ENCODE results near the gene CBR3.

Gene CBR3

DNA sequence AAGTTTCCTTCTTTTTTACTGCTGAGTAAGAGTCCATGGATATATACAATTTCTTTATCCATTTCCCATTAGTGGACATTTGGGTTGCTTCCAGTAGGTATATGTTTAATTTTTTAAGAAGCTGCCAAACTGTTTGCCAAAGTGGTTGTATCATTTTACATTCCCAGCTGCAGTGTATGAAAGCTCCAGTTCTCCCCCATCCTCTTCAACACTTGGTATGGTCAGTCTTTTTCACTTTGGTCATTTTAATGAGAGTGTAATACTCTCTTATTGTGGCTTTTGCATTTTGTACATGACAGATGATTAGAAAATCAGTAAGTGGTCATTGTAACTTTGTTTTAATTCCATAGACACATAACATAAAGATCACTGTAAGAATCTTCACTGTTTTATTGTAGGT, 44.3 kb downstream of the CBR3 start (continued):
- TF ChIP-seq TCF4 (CRISPR knock-in tag; IDR thresholded peaks at IDR 0.05; ENCODE audit: borderline replicate concordance), result no peak
- no peak for TF ChIP-seq RARB (CRISPR knock-in tag; IDR thresholded peaks at IDR 0.05)
- TF ChIP-seq ZC3H10 (CRISPR knock-in tag; IDR thresholded peaks at IDR 0.05), result no peak

GRCh38 chr21:36180963-36181362, 46.1 kb downstream of the CBR3 start:
- TF ChIP-seq CSRNP3 (CRISPR knock-in tag; IDR thresholded peaks at IDR 0.05), result no peak
- TF ChIP-seq ZNF565 (CRISPR knock-in tag; conservative IDR thresholded peaks at IDR 0.05; ENCODE audit: low read depth), result no peak
- no peak for TF ChIP-seq ZFP3 (CRISPR knock-in tag; IDR thresholded peaks at IDR 0.05)
- no peak for TF ChIP-seq RARB (CRISPR knock-in tag; IDR thresholded peaks at IDR 0.05)
- no peak for TF ChIP-seq ZFP30 (CRISPR knock-in tag; IDR thresholded peaks at IDR 0.05)
- TF ChIP-seq TCF4 (CRISPR knock-in tag; IDR thresholded peaks at IDR 0.05; ENCODE audit: borderline replicate concordance), result no peak
- ATAC-seq, result no peak

GRCh38 chr21:36183144-36183795, 48.4 kb downstream of the CBR3 start:
- TF ChIP-seq ZFP30 (CRISPR knock-in tag; IDR thresholded peaks at IDR 0.05) (no peak), CREB5 (CRISPR knock-in tag; IDR thresholded peaks at IDR 0.05; ENCODE audit: low read depth) (no peak), ZNF8 (CRISPR knock-in tag; IDR thresholded peaks at IDR 0.05) (no peak), OSR1 (CRISPR knock-in tag; IDR thresholded peaks at IDR 0.05) (no peak), GLIS3 (CRISPR knock-in tag; IDR thresholded peaks at IDR 0.05) (no peak), POU6F1 (CRISPR knock-in tag; IDR thresholded peaks at IDR 0.05; ENCODE audit: borderline replicate concordance, low read depth) (no peak), BACH2 (CRISPR knock-in tag; IDR thresholded peaks at IDR 0.05; ENCODE audit: borderline replicate concordance) (no peak), ARNTL (CRISPR knock-in tag; IDR thresholded peaks at IDR 0.05; ENCODE audit: borderline replicate concordance, low read depth) (no peak), RARB (CRISPR knock-in tag; IDR thresholded peaks at IDR 0.05) (no peak)
- no peak for ATAC-seq

- TF ChIP-seq ESRRG (CRISPR knock-in tag; IDR thresholded peaks at IDR 0.05) (no peak), POU6F1 (CRISPR knock-in tag; IDR thresholded peaks at IDR 0.05; ENCODE audit: borderline replicate concordance, low read depth) (no peak), RARB (CRISPR knock-in tag; IDR thresholded peaks at IDR 0.05) (no peak), ARNTL (CRISPR knock-in tag; IDR thresholded peaks at IDR 0.05; ENCODE audit: borderline replicate concordance, low read depth) (no peak), ZC3H10 (CRISPR knock-in tag; IDR thresholded peaks at IDR 0.05) (no peak), PATZ1 (CRISPR knock-in tag; IDR thresholded peaks at IDR 0.05; ENCODE audit: borderline replicate concordance) (no peak), SNAI2 (CRISPR knock-in tag; IDR thresholded peaks at IDR 0.05) (no peak), ZNF70 (CRISPR knock-in tag; IDR thresholded peaks at IDR 0.05) (no peak), TCF4 (CRISPR knock-in tag; IDR thresholded peaks at IDR 0.05; ENCODE audit: borderline replicate concordance) (no peak)
- ATAC-seq, result no peak
Observed at GRCh38 chr21:36184545-36184944, 49.7 kb downstream of the CBR3 start.

GRCh38 chr21:36185523-36185922, 50.6 kb downstream of the CBR3 start:
- ATAC-seq, result no peak
- TF ChIP-seq ZNF70 (CRISPR knock-in tag; IDR thresholded peaks at IDR 0.05), result no peak
- no peak for TF ChIP-seq CREB5 (CRISPR knock-in tag; IDR thresholded peaks at IDR 0.05; ENCODE audit: low read depth)
- no peak for TF ChIP-seq GLIS3 (CRISPR knock-in tag; IDR thresholded peaks at IDR 0.05)
- no peak for TF ChIP-seq PPARA (CRISPR knock-in tag; IDR thresholded peaks at IDR 0.05; ENCODE audit: borderline replicate concordance)
- no peak for TF ChIP-seq ESRRG (CRISPR knock-in tag; IDR thresholded peaks at IDR 0.05)
- TF ChIP-seq ISL1 (CRISPR knock-in tag; IDR thresholded peaks at IDR 0.05), result no peak
- TF ChIP-seq ZNF565 (CRISPR knock-in tag; conservative IDR thresholded peaks at IDR 0.05; ENCODE audit: low read depth), result no peak
- TF ChIP-seq, protein P1, sequence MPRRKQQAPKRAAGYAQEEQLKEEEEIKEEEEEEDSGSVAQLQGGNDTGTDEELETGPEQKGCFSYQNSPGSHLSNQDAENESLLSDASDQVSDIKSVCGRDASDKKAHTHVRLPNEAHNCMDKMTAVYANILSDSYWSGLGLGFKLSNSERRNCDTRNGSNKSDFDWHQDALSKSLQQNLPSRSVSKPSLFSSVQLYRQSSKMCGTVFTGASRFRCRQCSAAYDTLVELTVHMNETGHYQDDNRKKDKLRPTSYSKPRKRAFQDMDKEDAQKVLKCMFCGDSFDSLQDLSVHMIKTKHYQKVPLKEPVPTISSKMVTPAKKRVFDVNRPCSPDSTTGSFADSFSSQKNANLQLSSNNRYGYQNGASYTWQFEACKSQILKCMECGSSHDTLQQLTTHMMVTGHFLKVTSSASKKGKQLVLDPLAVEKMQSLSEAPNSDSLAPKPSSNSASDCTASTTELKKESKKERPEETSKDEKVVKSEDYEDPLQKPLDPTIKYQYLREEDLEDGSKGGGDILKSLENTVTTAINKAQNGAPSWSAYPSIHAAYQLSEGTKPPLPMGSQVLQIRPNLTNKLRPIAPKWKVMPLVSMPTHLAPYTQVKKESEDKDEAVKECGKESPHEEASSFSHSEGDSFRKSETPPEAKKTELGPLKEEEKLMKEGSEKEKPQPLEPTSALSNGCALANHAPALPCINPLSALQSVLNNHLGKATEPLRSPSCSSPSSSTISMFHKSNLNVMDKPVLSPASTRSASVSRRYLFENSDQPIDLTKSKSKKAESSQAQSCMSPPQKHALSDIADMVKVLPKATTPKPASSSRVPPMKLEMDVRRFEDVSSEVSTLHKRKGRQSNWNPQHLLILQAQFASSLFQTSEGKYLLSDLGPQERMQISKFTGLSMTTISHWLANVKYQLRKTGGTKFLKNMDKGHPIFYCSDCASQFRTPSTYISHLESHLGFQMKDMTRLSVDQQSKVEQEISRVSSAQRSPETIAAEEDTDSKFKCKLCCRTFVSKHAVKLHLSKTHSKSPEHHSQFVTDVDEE (CRISPR knock-in tag; IDR thresholded peaks at IDR 0.05), result no peak
- TF ChIP-seq ARNTL (CRISPR knock-in tag; IDR thresholded peaks at IDR 0.05; ENCODE audit: borderline replicate concordance, low read depth), result no peak

Data from SK-N-SH treated with all-trans-retinoic acid at 6 μM for 48 hours (cell line).